Vagina (tissue), 2 donors: ENCODE data around the gene ERRFI1.

Source experiments
- CTCF ChIP-seq, 3 experiments: fragments of 450-650 bp in 2 of 3; fragments of 200-600 bp in 1 of 3; sonication (generic) in 1 of 3; IDR thresholded peaks; one replicate each; pipeline ENCODE4 v1.5.1; 2017 to 2019; ENCODE audit warnings: antibody characterized with exemption in 3 of 3, mild to moderate bottlenecking in 2 of 3, moderate library complexity in 2 of 3
- POLR2AphosphoS5 ChIP-seq, 2 donors: sonication (generic); formaldehyde crosslinking; IDR thresholded peaks; one replicate each; pipeline ENCODE4 v1.9.0; 2017; ENCODE audit warnings: antibody characterized with exemption in 2 of 2, mild to moderate bottlenecking in 2 of 2, low read depth in 1 of 2; ENCODE audit not compliant: insufficient read depth in 1 of 2

GRCh38 chr1:7970246-7970645 lies 55.9 kb downstream of the ERRFI1 start:
- TF ChIP-seq CTCF (IDR thresholded peaks at IDR 0.05) (no peak), POLR2AphosphoS5 (IDR thresholded peaks at IDR 0.05; ENCODE audit: insufficient read depth in 1 of 2, low read depth in 1 of 2) (no peak)
